Loucy (cell line): ENCODE results near the gene DNAH8.

ENCODE experiments used
- H2AFZ ChIP-seq: fragments of 200-600 bp; sonication (generic); 2 replicates; pipeline ENCODE4 v1.6.0; 2016; ENCODE audit warnings: antibody characterized with exemption, mild to moderate bottlenecking, low read length, moderate library complexity
- H3F3A ChIP-seq: fragments of 200-600 bp; 2 replicates; pipeline ENCODE4 v1.6.0; 2016; ENCODE audit warnings: antibody characterized with exemption, low read depth, mild to moderate bottlenecking
- H3K27me3 ChIP-seq: fragments of 200-600 bp; sonication (generic); 2 replicates; pipeline ENCODE4 v1.6.1; 2014; ENCODE audit warnings: low read length, mild to moderate bottlenecking; ENCODE audit not compliant: insufficient read depth, poor library complexity, severe bottlenecking
- H3K36me3 ChIP-seq: fragments of 200-600 bp; sonication (generic); 2 replicates; pipeline ENCODE4 v1.6.1; 2016; ENCODE audit warnings: low read length; ENCODE audit not compliant: insufficient read depth
- H3K4me1 ChIP-seq: fragments of 200-600 bp; sonication (generic); 2 replicates; pipeline ENCODE4 v1.5.1; 2014; ENCODE audit warnings: low read length, mild to moderate bottlenecking; ENCODE audit not compliant: insufficient read depth, poor library complexity, severe bottlenecking
- H3K4me2 ChIP-seq: fragments of 200-600 bp; sonication (generic); 2 replicates; pipeline ENCODE4 v1.6.0; 2014; ENCODE audit warnings: antibody characterized with exemption, low read length, low read depth, mild to moderate bottlenecking; ENCODE audit not compliant: poor library complexity, severe bottlenecking
- H3K4me3 ChIP-seq: fragments of 200-600 bp; sonication (generic); 2 replicates; pipeline ENCODE4 v1.5.1; 2014; ENCODE audit warnings: low read length, mild to moderate bottlenecking, mixed read lengths; ENCODE audit not compliant: poor library complexity, severe bottlenecking
- H3K79me2 ChIP-seq: fragments of 200-600 bp; sonication (generic); 2 replicates; pipeline ENCODE4 v1.6.1; 2014; ENCODE audit warnings: low read length; ENCODE audit not compliant: insufficient read depth
- H3K9ac ChIP-seq: fragments of 200-600 bp; sonication (generic); 2 replicates; pipeline ENCODE4 v1.6.0; 2014; ENCODE audit warnings: mild to moderate bottlenecking, low read depth, low read length, moderate library complexity; ENCODE audit not compliant: poor library complexity, severe bottlenecking
- H3K9me2 ChIP-seq: fragments of 200-600 bp; sonication (generic); replicated peaks from 2 replicates; pipeline ENCODE4 v1.6.1; 2016; ENCODE audit warnings: low read depth, low read length, mixed read lengths
- H3K9me3 ChIP-seq: fragments of 200-600 bp; sonication (generic); 2 replicates; pipeline ENCODE4 v1.6.1; 2014; ENCODE audit warnings: mild to moderate bottlenecking, antibody characterized with exemption, low read length, low read depth; ENCODE audit not compliant: insufficient read depth
- H4K20me1 ChIP-seq: fragments of 200-600 bp; sonication (generic); 2 replicates; pipeline ENCODE4 v1.6.0; 2014; ENCODE audit warnings: antibody characterized with exemption, low read length, mild to moderate bottlenecking; ENCODE audit not compliant: insufficient read depth, poor library complexity, severe bottlenecking
- CTCF ChIP-seq: fragments of 200-600 bp; sonication (generic); conservative IDR thresholded peaks from 2 replicates; pipeline ENCODE4 v1.5.1; 2014; ENCODE audit warnings: mild to moderate bottlenecking, antibody characterized with exemption, low read length
- EZH2phosphoT487 ChIP-seq: fragments of 200-600 bp; IDR thresholded peaks from 2 replicates; pipeline ENCODE4 v1.6.1; 2018; ENCODE audit warnings: antibody characterized with exemption, mild to moderate bottlenecking, moderate library complexity, borderline replicate concordance

Gene DNAH8

GRCh38 chr6:39021041-39021440 is 305.9 kb downstream of the DNAH8 start:
- no peaks in the 10 kb centered on the region for H4K20me1 ChIP-seq
- no peak overlapping the region for H3K4me3 ChIP-seq
- H3K4me1 ChIP-seq: no peaks in the 10 kb centered on the region
- H3K9me3 ChIP-seq: no peaks in the 10 kb centered on the region
- no peak overlapping the region for H2AFZ ChIP-seq
- H3K36me3 ChIP-seq: no peaks in the 10 kb centered on the region
- no peaks in the 10 kb centered on the region for H3K79me2 ChIP-seq
- no peaks in the 10 kb centered on the region for H3K9me2 ChIP-seq
- TF ChIP-seq CTCF (no peak), EZH2phosphoT487 (no peak)
- no peaks in the 10 kb centered on the region for H3F3A ChIP-seq
- no peaks in the 10 kb centered on the region for H3K27me3 ChIP-seq
- H3K4me2 ChIP-seq: no peak overlapping the region
- H3K9ac ChIP-seq: no peak overlapping the region

GRCh38 chr6:39021779-39022178 is 306.7 kb downstream of the DNAH8 start:
- TF ChIP-seq EZH2phosphoT487 (no peak), CTCF (no peak)

GRCh38 chr6:39026175-39026574 is 311.1 kb downstream of the DNAH8 start:
- H3K36me3 ChIP-seq: no peaks in the 10 kb centered on the region
- H3K79me2 ChIP-seq: no peaks in the 10 kb centered on the region
- TF ChIP-seq EZH2phosphoT487 (no peak), CTCF (no peak)
- H3K4me3 ChIP-seq: no peak overlapping the region
- no peak overlapping the region for H2AFZ ChIP-seq
- H3K4me1 ChIP-seq: peaks cover 7% of the 10 kb centered on the region
- H3K27me3 ChIP-seq: no peaks in the 10 kb centered on the region
- no peaks in the 10 kb centered on the region for H3K9me3 ChIP-seq
- no peaks in the 10 kb centered on the region for H3F3A ChIP-seq
- H3K9ac ChIP-seq: no peak overlapping the region
- no peak overlapping the region for H3K4me2 ChIP-seq
- no peaks in the 10 kb centered on the region for H4K20me1 ChIP-seq
- no peaks in the 10 kb centered on the region for H3K9me2 ChIP-seq

More at GRCh38 chr6:39021779-39022178, 306.7 kb downstream of the DNAH8 start:
- H2AFZ ChIP-seq: no peak overlapping the region
- H4K20me1 ChIP-seq: no peaks in the 10 kb centered on the region
- H3K9me2 ChIP-seq: no peaks in the 10 kb centered on the region
- no peaks in the 10 kb centered on the region for H3K36me3 ChIP-seq
- H3K4me1 ChIP-seq: peaks cover 7% of the 10 kb centered on the region
- no peak overlapping the region for H3K4me3 ChIP-seq
- H3K27me3 ChIP-seq: no peaks in the 10 kb centered on the region
- H3K79me2 ChIP-seq: no peaks in the 10 kb centered on the region
- no peak overlapping the region for H3K9ac ChIP-seq
- H3K4me2 ChIP-seq: no peak overlapping the region
- H3F3A ChIP-seq: no peaks in the 10 kb centered on the region
- H3K9me3 ChIP-seq: no peaks in the 10 kb centered on the region
